HEK293 (cell line): ENCODE results near the gene KPNA6.

Experiments used
- CTCF ChIA-PET: fragments of 350-600 bp; formaldehyde crosslinking; extraction: SDS; loops from one replicate; lab custom pipeline; 2021; ENCODE audit warnings: antibody characterized with exemption; lab: Yijun Ruan, JAX
- POLR2A ChIA-PET: fragments of 300-600 bp; formaldehyde crosslinking; extraction: SDS; loops from one replicate; lab custom pipeline; 2020; ENCODE audit warnings: antibody characterized with exemption, inconsistent platforms; lab: Yijun Ruan, JAX
- H3K27ac ChIP-seq: fragments of 200-500 bp; sonication (Bioruptor generic); 2 replicates; pipeline ENCODE4 v1.5.1; 2014; ENCODE audit warnings: low read depth, low read length, control low read depth, inconsistent platforms; ENCODE audit errors: extremely low read depth
- H3K36me3 ChIP-seq, 2 experiments: fragments of 200-500 bp in 1 of 2; sonication (Bioruptor generic) in 1 of 2; 1 replicate in 1 of 2; 2 replicates in 1 of 2; pipeline ENCODE4 v1.5.1; 2014 to 2017; ENCODE audit warnings: inconsistent platforms in 2 of 2, low read length in 2 of 2; ENCODE audit not compliant: control insufficient read depth in 2 of 2, insufficient read depth in 1 of 2
- H3K4me1 ChIP-seq: fragments of 200-500 bp; sonication (Bioruptor generic); 2 replicates; pipeline ENCODE4 v1.5.1; 2014; ENCODE audit warnings: mild to moderate bottlenecking, low read length, inconsistent platforms; ENCODE audit not compliant: control insufficient read depth, insufficient read depth
- H3K4me3 ChIP-seq: 2 replicates; pipeline ENCODE4 v1.5.1; 2011; ENCODE audit warnings: low read depth, mild to moderate bottlenecking, control low read depth, low read length, moderate library complexity
- H3K9me3 ChIP-seq: fragments of 200-500 bp; sonication (Bioruptor generic); 2 replicates; pipeline ENCODE4 v1.5.1; 2014; ENCODE audit warnings: low read depth, low read length, inconsistent platforms; ENCODE audit not compliant: control insufficient read depth, insufficient read depth
- BCL6B ChIP-seq: fragments of 450-650 bp; formaldehyde crosslinking; IDR thresholded peaks from 2 replicates; pipeline ENCODE4 v1.5.1; 2017; ENCODE audit warnings: missing biosample characterization, missing genetic modification characterization
- IKZF3 ChIP-seq: fragments of 450-650 bp; IDR thresholded peaks from 2 replicates; pipeline ENCODE4 v1.5.0; 2018; ENCODE audit warnings: missing biosample characterization, mild to moderate bottlenecking, missing genetic modification characterization, moderate library complexity
- MYNN ChIP-seq: fragments of 450-650 bp; formaldehyde crosslinking; IDR thresholded peaks from 2 replicates; pipeline ENCODE4 v1.5.1; 2016; ENCODE audit warnings: missing biosample characterization, missing genetic modification characterization, borderline replicate concordance
- PRDM1 ChIP-seq: fragments of 450-650 bp; formaldehyde crosslinking; IDR thresholded peaks from 2 replicates; pipeline ENCODE4; 2016; ENCODE audit warnings: missing biosample characterization, missing genetic modification characterization
- REST ChIP-seq: fragments of 450-650 bp; formaldehyde crosslinking; IDR thresholded peaks from 2 replicates; pipeline ENCODE4 v1.5.1; 2016; ENCODE audit warnings: missing biosample characterization, missing genetic modification characterization
- SCRT2 ChIP-seq: fragments of 450-650 bp; formaldehyde crosslinking; IDR thresholded peaks from 2 replicates; pipeline ENCODE4 v1.5.1; 2016; ENCODE audit warnings: missing biosample characterization, missing genetic modification characterization
- ZNF24 ChIP-seq: fragments of 450-650 bp; formaldehyde crosslinking; IDR thresholded peaks from 2 replicates; pipeline ENCODE4 v1.5.1; 2016; ENCODE audit warnings: missing biosample characterization, missing genetic modification characterization
- ZNF473 ChIP-seq: fragments of 450-650 bp; formaldehyde crosslinking; IDR thresholded peaks from 2 replicates; pipeline ENCODE4 v1.5.1; 2017; ENCODE audit warnings: missing biosample characterization, missing genetic modification characterization
- ZNF521 ChIP-seq: fragments of 450-650 bp; formaldehyde crosslinking; IDR thresholded peaks from 2 replicates; pipeline ENCODE4 v1.5.1; 2017; ENCODE audit warnings: missing biosample characterization, mild to moderate bottlenecking, missing genetic modification characterization
- ZNF596 ChIP-seq: fragments of 450-650 bp; IDR thresholded peaks from 2 replicates; pipeline ENCODE4 v1.5.0; 2018; ENCODE audit warnings: missing biosample characterization, mild to moderate bottlenecking, missing genetic modification characterization, moderate library complexity
- ZNF791 ChIP-seq: fragments of 450-650 bp; formaldehyde crosslinking; IDR thresholded peaks from 2 replicates; pipeline ENCODE4 v1.5.1; 2016; ENCODE audit warnings: missing biosample characterization, missing genetic modification characterization
- ZSCAN23 ChIP-seq: fragments of 450-650 bp; formaldehyde crosslinking; IDR thresholded peaks from 2 replicates; pipeline ENCODE4 v1.5.1; 2016; ENCODE audit warnings: missing biosample characterization, missing genetic modification characterization
- TF ChIP-seq, protein P1 (sequence below): fragments of 450-650 bp; formaldehyde crosslinking; IDR thresholded peaks from 2 replicates; pipeline ENCODE4 v1.5.1; 2016; ENCODE audit warnings: missing biosample characterization, missing genetic modification characterization

The KPNA6 gene

DNA sequence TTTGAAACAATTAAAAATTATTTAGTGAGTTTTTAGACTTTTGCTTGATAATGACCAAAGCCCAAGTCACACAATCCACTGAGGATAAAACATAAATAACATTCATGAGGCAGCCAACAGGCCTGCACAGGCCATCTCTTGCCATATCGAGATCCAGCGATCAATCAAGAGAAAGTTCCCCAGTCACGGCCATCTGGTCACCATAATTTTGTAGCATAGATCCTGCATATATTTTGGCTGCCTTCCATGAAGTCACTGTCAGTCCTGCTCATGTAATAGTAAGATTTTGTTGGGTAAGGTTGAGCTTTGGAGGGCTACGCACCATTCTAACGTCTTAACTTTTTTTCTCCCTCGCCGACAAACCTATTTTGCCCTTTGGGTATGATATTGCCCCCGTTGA, 17.5 kb downstream of the KPNA6 start (continued):
- TF ChIP-seq REST (tag by site-specific recombination): no peak
- TF ChIP-seq ZNF791 (tag by site-specific recombination): no peak
- no peak for TF ChIP-seq ZNF473 (tag by site-specific recombination)
- no peak for TF ChIP-seq ZNF24 (tag by site-specific recombination)
- no peak for TF ChIP-seq ZNF596 (tag by site-specific recombination)

DNA sequence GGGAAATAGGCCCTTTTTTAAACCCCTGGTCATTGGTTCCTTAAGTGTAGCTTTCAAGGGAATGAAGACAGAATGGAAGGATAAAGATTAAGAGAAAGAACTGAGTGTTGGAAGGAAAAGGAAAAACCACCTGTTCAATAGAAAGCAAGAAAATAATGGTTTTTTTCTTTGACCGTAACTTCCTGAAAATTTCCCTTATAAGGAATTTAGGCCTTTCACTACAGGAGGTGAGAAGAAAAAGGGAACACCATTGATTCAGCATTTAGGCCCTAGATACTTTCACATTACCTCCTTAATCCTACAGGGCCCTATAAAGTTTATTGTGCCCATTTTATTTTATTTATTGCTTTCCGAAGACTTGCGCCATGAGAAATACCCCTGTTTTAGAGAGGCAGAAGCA, 18.9 kb downstream of the KPNA6 start:
- TF ChIP-seq ZSCAN23 (tag by site-specific recombination) (no peak), ZNF521 (no peak), PRDM1 (peak; percentile 75), SCRT2 (0 out of 2 replicates have a peak, but pooled peaks have one; percentile 16), MYNN (tag by site-specific recombination) (no peak)
- TF ChIP-seq, protein P1, sequence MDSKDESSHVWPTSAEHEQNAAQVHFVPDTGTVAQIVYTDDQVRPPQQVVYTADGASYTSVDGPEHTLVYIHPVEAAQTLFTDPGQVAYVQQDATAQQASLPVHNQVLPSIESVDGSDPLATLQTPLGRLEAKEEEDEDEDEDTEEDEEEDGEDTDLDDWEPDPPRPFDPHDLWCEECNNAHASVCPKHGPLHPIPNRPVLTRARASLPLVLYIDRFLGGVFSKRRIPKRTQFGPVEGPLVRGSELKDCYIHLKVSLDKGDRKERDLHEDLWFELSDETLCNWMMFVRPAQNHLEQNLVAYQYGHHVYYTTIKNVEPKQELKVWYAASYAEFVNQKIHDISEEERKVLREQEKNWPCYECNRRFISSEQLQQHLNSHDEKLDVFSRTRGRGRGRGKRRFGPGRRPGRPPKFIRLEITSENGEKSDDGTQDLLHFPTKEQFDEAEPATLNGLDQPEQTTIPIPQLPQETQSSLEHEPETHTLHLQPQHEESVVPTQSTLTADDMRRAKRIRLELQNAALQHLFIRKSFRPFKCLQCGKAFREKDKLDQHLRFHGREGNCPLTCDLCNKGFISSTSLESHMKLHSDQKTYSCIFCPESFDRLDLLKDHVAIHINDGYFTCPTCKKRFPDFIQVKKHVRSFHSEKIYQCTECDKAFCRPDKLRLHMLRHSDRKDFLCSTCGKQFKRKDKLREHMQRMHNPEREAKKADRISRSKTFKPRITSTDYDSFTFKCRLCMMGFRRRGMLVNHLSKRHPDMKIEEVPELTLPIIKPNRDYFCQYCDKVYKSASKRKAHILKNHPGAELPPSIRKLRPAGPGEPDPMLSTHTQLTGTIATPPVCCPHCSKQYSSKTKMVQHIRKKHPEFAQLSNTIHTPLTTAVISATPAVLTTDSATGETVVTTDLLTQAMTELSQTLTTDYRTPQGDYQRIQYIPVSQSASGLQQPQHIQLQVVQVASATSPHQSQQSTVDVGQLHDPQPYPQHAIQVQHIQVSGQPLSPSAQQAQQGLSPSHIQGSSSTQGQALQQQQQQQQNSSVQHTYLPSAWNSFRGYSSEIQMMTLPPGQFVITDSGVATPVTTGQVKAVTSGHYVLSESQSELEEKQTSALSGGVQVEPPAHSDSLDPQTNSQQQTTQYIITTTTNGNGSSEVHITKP: peak; percentile 46; the same call in 1 of the 2 replicates
- POLR2A ChIA-PET: interaction anchor here (0.9 kb wide), 1 partner anchor 18 kb away, joined by 3 read pairs; no protein-coding TSS in a partner anchor
- H3K4me3 ChIP-seq: no peak overlapping the region
- H3K4me1 ChIP-seq: no peaks in the 10 kb centered on the region
- CTCF ChIA-PET: no interaction called here
- H3K27ac ChIP-seq: no peak overlapping the region
- no peaks in the 10 kb centered on the region for H3K9me3 ChIP-seq
- H3K36me3 ChIP-seq: peaks cover 0 to 15% of the 10 kb centered on the region in 2 experiments; a peak in 2 of 3 replicates

- ChIA-PET POLR2A (interaction anchor here (0.9 to 2.8 kb wide), 4 partner anchors 15 to 52 kb away, joined by 3 to 9 read pairs (median 4); partner anchors contain the start of genes KPNA6 and TXLNA), CTCF (interaction anchor here (0.6 to 1.0 kb wide), 4 partner anchors 13 to 882 kb away, joined by 3 to 5 read pairs (median 3); no protein-coding TSS in a partner anchor)
- no peak overlapping the region for H3K27ac ChIP-seq
These were observed 19.7 kb downstream of the KPNA6 start for GRCh38 chr1:32127409-32128198.

More at GRCh38 chr1:32127409-32128198, 19.7 kb downstream of the KPNA6 start:
- no peaks in the 10 kb centered on the region for H3K9me3 ChIP-seq
- peaks cover 0 to 15% of the 10 kb centered on the region in 2 experiments; a peak in 2 of 3 replicates for H3K36me3 ChIP-seq
- H3K4me1 ChIP-seq: no peaks in the 10 kb centered on the region
- H3K4me3 ChIP-seq: no peak overlapping the region
- TF ChIP-seq BCL6B (0 out of 2 replicates have a peak, but pooled peaks have one; percentile 15), IKZF3 (no peak), PRDM1 (peak; percentile 40; the same call in 1 of the 2 replicates)
